Activated CD8-positive, alpha-beta memory T cell treated with anti-CD3 and anti-CD28 coated beads, Interleukin-2, amount 50 U/mL, for 1 hour (primary cell): Measurements from ENCODE around the gene PRSS48.
"Not testable (repeated sequence)": the region's sequence is repeated elsewhere in the genome, so short reads cannot be mapped to it uniquely, and the experiment has no call there.

ENCODE experiments used
- DNase-seq: peaks from one replicate; pipeline ENCODE4 v3.0.0-alpha.2; 2020; ENCODE audit errors: extremely low read depth

Gene PRSS48

DNA sequence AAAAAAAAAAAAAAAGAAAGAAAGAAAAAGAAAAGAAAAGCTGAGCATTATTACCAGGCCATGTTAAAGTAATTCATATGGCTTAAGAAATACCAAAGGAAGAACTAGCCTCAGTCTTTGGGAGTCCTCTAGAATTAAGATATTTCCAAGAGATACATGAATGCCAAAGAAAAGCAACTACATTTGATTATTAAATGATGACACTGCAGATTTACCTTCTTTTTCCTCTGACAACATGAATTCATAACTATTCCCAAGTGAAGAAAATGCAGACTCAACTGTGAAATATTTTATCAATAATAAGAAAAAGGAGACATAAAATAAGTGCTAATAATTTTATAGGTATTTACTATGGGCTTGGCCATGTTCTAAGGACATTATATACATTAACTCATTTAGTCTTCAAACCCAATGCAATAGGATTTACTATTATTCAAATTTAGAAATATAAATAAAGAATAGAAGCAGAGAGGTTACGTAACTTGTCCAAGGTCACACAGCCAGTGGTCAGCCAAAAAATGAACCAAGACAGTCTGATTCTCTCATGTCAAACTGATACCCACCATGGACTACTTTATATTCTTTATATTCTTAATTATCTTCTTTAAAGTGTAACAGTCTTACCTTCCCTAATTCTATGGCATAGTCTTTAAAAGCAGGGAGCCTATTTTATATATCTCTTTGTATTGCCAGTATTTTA is 41.5 kb downstream of the PRSS48 start:
- DNase-seq, result no peak

DNA sequence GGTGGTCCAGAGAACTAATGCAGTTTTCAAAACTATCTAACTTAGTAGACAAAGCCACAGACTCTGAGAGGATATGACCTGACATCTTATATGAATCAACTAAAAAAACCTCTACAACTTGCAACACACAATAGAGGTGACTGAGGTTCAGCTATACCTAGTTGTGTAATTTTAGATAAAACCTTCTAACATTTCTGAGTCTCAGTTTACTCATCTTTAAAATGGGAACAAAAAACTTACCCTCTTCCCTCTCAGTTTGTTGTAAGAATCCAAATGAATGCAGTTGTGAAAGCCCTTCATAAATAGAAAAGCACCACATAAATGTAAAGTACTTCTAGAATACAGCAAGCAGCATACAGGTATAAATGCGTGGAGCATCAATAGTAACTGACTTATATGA is 42.5 kb downstream of the PRSS48 start:
- no peak for DNase-seq

DNA sequence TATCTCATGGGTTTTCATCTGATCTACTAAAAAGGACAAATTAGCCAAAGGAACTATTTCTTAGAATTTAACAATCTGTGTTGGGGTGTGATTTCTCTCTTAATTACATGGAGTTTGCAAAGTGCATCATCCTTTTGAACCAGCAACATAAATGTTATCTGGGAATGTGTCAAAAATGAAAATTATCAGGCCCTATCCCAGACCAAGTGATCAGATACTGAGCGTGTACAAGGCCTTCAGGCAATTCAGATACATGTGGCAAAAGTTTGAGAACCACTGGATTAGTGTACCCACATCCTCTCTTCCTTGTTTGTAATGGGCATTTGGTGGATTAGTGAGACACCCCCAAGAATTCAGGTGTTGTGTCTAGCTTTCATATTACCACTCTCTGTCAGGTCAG is 44.6 kb downstream of the PRSS48 start:
- DNase-seq, result no peak

DNA sequence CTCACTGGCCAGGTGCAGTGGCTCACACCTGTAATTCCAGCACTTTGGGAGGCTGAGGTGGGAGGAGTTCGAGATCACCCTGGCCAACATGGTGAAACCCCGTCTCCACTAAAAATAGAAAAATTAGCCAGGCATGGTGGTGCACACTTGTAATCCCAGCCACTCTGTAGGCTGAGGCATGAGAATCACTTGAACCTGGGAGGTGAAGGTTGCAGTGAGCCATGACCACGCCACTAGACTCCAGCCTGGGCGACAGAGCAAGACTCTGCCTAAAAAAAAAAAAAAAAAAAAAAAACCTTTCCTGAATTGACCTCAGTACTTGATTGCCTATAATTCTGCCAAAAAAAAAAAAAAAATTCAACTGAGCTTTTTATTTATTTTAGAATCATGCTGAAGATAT is 45.2 kb downstream of the PRSS48 start:
- DNase-seq, result not testable (repeated sequence)

DNA sequence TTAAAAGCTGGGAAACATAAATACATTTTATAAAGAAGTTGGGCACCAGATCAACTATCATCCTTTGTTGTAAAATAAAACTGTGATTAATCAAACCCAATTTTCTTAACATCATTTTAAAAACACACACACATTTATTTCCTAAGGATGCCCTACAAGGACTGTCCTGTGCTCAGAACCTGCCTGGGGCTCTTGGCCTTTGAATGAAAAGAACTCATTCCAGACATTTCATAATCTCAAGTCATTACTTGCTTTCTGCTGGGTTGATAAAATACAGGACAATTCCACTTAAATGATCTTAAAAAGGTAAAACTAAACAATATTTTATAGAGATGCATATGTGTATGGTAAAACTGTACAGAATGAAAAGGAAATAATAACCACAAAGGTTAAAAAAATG is 45.6 kb downstream of the PRSS48 start:
- DNase-seq, result no peak

DNA sequence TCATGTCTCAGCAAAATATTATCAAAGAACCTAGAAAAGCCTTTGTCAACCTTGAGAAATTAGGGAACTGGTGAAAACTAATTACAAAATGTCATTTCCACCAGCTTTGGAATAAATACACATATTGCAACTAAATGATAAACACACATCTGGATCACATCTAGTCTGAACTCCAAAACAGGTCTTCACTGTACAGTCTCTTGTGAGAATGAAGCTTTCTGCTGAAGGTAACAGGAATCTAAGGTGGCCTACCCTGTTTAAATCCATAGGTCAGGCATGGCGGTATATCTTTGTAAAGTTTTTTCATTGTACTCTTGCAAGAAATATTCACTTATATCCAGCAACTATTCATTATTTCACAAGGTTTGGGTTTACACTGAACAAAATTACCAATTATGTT is 46.7 kb downstream of the PRSS48 start:
- no peak for DNase-seq

DNA sequence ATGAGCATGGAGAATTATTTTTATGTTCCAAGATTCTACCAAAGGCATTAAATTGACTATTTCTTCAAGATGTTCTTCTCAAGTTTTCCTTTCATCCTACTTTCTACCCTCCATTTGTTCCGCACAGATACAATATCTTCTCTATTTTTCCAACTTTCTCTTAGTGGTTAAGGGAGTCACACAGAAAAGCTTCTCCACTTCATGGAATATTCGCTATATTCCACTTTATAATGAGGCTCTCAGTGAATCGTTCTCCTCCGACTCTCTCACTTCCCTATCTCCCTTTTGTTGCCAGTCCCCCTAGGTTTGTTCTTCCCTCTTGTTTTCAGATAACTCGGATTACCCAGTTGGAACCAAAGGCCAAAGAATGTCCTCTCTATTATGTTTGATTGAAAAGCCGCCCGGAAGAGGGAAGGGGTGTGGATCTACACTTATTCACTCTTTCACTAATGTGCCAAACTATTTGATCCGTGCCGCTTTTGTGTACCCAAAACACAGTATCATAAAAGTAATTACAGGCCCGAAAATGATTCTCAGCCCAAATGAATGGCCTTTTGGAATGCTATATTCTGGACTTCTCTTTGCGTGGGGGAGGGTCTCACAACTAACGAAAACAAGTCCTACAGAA is 47.3 kb downstream of the PRSS48 start:
- DNase-seq, result no peak

DNA sequence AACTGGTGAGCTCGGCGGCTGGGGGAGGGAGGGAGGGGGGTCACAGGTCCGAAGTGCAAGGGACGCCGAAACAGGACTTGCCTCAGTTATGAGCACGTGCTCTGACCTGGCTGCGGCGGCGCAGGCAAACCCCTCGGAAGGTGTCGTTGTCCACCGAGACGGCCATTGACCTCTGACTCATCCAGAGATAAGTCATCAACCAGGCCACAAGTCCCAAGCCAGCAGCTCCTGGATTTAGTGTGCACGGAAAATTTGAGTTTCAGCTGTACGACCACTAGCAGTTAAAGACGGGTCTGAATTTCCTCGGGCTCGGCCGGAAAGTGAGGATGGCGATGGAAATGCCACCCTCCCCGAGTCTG is 47.8 kb downstream of the PRSS48 start:
- no peak for DNase-seq

DNA sequence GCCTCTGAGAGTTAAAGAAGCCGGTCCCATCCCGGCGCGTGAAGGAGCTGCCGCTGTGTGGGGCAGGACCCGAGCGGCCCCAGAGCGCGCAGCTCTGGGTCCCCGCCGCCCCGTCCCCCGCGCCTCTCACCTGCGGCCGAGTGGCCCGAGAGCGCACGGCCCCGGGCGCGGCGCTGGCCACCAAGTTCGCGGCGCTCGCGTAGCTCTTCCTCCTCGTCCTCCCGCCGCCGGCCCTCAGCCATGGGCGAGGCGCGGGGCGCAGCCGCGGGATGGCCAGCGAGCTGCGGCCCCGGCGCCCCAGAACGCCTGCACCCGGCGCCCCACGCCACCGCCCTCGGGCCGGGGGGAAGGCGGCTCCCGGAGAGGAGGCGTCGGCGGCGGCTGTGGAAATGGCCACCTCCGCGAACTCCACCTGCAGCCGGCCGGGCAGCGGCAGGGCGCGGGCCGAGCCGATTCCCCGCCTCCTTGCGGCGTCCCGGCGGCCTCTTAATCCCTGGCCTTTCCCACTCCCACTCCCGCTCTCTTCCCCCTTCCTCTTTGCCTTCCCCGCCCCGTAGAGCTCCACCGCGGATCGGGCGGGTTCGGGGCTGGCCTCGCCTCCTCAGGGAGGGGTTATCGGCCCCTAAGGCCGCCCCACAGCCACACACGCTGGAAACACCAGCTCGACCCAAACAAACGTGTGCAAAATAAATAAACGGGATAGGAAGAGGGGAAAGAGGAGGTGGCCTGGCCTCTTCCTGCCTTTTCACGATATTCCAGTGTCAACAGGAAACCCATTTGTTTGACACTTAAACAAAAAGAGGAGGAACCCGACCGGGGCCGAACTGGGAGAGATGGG is 48.4 kb downstream of the PRSS48 start, which contains the start of gene SH3D19:
TSS of gene SH3D19 (minus strand) at position 495 of the 838 bp plus-strand sequence. CDS start at position 242, 253 bp downstream.
- no peak for DNase-seq

DNA sequence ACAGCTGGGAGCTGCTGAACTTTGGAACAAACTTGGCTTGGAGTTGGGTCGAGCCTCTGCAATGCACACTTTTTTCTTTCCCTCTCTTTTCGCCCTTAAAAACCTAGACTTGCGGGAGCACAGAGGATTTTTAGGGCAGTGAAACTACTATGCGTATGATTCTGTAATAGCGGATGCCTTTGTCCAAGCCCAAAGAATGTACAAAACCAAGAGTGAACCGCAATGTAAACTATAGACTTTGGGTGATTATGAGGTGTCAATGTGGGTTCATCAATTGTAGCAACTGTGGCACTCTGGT is 48.9 kb downstream of the PRSS48 start:
- no peak for DNase-seq

DNA sequence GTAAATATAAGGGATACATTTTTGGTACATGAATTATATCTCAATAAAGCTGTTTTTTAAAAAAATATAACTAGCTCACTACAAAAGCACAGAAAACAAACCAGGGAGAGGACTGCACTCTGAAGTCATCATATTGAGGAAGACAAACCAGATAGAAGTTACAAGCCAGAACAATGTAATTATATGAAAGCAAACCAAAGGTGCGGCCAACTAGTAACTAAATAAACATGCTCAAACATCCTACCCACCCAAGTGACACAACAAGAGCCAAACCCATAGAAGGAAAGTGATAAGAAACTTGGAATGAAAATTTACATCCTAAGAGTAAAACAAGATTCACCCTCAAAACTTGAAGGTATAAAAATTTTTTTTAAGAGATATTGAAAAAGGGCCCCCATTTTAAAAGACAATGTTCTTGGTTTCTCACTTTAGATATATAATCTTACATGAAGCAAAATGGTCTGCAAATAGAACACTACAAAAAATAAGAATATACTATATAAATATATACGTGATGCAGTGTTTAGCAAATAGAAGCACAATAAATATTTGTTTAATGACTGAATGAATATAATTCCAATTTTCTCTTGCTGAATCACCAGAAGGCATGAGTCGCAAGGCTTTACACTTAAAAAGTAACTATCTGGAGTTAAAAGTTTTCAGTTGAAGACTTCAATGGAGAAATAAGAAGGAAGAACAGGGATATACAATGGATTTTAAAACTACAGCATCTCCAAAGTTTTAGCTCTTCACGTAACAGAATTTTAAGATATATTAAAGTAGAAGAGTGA is 52.5 kb downstream of the PRSS48 start:
- DNase-seq, result no peak

DNA sequence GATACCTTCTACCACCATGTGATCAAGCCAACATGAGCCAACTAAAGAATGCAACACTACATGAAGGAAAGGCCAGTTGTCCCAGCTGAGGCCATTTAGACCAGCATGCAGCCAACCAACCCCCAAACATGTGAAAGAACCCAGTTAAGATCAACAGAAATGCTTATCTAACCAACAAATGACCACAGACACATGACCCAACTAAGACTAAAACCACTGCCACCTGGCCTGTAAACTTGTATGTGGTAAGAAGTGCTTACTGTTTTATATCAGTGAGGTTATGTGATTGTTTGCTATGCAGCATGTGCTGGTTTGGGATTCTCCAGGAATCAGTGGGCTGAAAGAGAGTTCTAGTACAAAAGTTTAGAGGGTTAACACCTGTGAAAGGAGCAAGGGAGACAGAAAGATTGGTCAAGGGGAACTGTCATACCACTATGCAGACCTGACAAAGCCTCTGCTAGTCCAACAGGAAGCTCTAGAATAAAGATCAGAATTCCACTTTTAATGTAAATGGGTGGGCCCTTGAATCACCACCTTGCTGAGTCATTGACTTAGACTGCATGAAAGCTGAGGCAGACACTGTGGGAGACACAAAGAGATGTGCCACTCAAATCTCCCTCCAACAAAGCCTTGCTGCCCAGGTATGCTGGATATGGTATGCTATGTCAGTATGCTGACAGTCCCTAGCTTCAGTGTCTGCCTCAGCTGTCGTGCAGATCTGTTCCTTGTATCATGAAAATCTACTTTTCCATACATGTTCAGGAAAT is 54.5 kb downstream of the PRSS48 start:
- no peak for DNase-seq

DNA sequence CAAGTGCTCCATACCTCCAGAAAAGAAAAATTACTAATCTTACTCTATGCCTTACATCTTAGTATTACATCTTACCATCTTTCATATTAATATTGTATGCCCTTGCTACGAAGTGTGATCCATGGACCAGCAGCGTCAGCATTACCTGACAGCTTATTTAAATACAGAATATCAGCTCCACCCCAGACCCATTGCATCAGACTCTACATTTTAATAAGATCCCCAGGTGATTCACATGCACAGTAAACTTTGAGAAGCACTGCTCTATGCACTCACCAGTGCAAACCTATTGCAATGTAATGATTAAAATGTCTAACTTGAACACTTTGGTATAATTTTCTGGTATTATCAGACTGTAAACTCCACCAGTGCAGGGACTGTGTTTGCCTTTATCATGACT is 62.5 kb downstream of the PRSS48 start:
- DNase-seq, result no peak

DNA sequence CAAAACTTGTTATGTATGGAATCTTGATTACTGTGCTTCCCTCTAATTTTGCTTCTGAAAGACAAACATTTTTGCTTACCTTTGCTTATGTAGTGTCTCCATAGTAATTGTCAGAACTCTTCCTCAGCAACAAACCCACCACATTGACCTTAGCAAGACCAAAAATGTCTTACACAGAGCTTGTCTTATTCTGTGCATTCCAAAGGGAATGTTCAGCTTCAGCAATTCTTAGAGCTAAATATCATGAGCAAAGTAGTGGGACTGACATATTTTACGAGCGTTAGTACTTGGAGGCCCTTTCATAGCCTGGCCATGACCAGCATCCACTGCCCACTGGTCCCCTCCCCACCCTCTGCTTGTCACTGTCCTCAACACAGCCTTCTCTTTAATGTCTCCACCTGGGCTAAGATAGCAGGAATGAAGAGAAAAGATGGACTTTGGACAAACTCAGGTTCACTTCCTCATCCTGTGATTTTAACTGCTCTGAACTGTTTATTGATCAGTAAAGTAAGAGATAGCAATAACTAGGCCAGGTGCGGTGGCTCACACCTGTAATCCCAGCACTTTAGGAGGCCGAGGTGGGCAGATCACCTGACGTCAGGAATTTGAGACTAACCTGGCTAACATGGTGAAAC is 63.9 kb downstream of the PRSS48 start:
- no peak for DNase-seq
